ENCODE measurements around the gene USP7.
A peak's percentile ranks its signal among the peaks of the same experiment; 100 is the strongest.

Gene USP7

GRCh38 chr16:8945626-8946296 lies 17.9 kb downstream of the USP7 start:
- no peak overlapping the region for H3K4me3 ChIP-seq (ENCODE audit: low read depth, low read length)
- DNase-seq (ENCODE audit: low read depth), result no peak
- TF ChIP-seq, protein P1, sequence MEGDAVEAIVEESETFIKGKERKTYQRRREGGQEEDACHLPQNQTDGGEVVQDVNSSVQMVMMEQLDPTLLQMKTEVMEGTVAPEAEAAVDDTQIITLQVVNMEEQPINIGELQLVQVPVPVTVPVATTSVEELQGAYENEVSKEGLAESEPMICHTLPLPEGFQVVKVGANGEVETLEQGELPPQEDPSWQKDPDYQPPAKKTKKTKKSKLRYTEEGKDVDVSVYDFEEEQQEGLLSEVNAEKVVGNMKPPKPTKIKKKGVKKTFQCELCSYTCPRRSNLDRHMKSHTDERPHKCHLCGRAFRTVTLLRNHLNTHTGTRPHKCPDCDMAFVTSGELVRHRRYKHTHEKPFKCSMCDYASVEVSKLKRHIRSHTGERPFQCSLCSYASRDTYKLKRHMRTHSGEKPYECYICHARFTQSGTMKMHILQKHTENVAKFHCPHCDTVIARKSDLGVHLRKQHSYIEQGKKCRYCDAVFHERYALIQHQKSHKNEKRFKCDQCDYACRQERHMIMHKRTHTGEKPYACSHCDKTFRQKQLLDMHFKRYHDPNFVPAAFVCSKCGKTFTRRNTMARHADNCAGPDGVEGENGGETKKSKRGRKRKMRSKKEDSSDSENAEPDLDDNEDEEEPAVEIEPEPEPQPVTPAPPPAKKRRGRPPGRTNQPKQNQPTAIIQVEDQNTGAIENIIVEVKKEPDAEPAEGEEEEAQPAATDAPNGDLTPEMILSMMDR (conservative IDR thresholded peaks at IDR 0.05; ENCODE audit: low read depth, low read length), result no peak

GRCh38 chr16:8943966-8944759 lies 19.5 kb downstream of the USP7 start:
- no peak for DNase-seq (ENCODE audit: low read depth)
- TF ChIP-seq, protein P1 (conservative IDR thresholded peaks at IDR 0.05; ENCODE audit: low read depth, low read length), result no peak
- no peak overlapping the region for H3K4me3 ChIP-seq (ENCODE audit: low read depth, low read length)

- DNase-seq (ENCODE audit: low read depth), result no peak
- no peak overlapping the region for H3K4me3 ChIP-seq (ENCODE audit: low read depth, low read length)
- TF ChIP-seq, protein P1 (conservative IDR thresholded peaks at IDR 0.05; ENCODE audit: low read depth, low read length), result no peak
These were observed 20.5 kb downstream of the USP7 start for GRCh38 chr16:8943001-8943763.

DNA sequence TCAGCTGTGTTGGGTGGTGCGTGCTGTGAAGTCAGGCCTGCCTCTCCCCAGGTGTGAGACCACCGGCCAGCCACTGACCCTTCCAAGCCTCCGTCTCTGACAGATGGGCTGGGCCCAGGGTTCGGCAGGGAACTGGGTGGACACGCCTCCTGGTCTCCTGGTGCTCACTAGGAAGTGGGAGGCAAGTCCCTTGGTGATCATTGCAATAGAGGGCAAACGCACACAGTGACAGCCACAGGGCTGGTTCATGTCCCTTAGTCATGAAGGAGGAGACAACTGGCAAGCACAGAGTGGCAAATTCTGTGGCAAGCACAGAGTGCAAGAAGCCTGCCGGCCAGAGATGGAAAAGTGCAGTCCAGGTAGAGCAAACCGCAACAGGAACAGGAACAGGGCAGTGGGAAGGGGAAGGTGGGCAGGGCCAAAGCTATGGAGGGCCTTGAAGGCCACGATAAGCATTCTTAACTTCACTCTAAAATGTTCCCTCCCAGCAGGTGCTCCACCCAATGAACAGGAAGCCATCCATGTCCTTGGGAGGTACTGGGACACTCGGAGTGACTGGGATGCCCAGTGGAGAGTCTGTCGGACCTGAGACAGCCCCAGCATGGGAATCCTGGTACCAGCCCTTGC lies 21.9 kb downstream of the USP7 start:
- no peak overlapping the region for H3K4me3 ChIP-seq (ENCODE audit: low read depth, low read length)
- DNase-seq (ENCODE audit: low read depth), result no peak
- TF ChIP-seq, protein P1 (conservative IDR thresholded peaks at IDR 0.05; ENCODE audit: low read depth, low read length), result no peak

GRCh38 chr16:8937803-8938202 lies 25.9 kb downstream of the USP7 start:
- H3K4me3 ChIP-seq (ENCODE audit: low read depth, low read length), result no peak overlapping the region
- TF ChIP-seq, protein P1 (conservative IDR thresholded peaks at IDR 0.05; ENCODE audit: low read depth, low read length), result no peak
- no peak for DNase-seq (ENCODE audit: low read depth)

- peak; percentile 58 for DNase-seq (ENCODE audit: low read depth)
- TF ChIP-seq, protein P1 (conservative IDR thresholded peaks at IDR 0.05; ENCODE audit: low read depth, low read length), result peak; percentile 82
- no peak overlapping the region for H3K4me3 ChIP-seq (ENCODE audit: low read depth, low read length)
These were observed 27.3 kb downstream of the USP7 start for GRCh38 chr16:8936421-8936820.

All from choroid plexus epithelial cell (primary cell).